BJ (cell line): ENCODE results near the gene LDB2. TPM values are rescaled to one million over a fixed set of nuclear protein-coding genes. Genes with fewer than 3 reads are reported as not detected.
"Not testable (repeated sequence)": the region's sequence is repeated elsewhere in the genome, so short reads cannot be mapped to it uniquely, and the experiment has no call there.

Experiments
- CTCF ChIA-PET: fragments of 350-600 bp; formaldehyde crosslinking; extraction: SDS; loops from one replicate; lab custom pipeline; 2021; ENCODE audit warnings: antibody characterized with exemption, inconsistent platforms; lab: Yijun Ruan, JAX
- POLR2A ChIA-PET: fragments of 300-600 bp; sonication (Branson Sonifier 250); formaldehyde crosslinking; extraction: SDS; loops from one replicate; lab custom pipeline; 2021; ENCODE audit warnings: antibody characterized with exemption; lab: Charles Lee
- DNase-seq: peaks from one replicate; pipeline ENCODE4 v3.0.0-alpha.2; 2011; ENCODE audit warnings: low read depth
- H3K27me3 ChIP-seq: 2 replicates; pipeline ENCODE4 v1.6.0; 2011; ENCODE audit warnings: low read length; ENCODE audit not compliant: control insufficient read depth, insufficient read depth
- H3K36me3 ChIP-seq: 2 replicates; pipeline ENCODE4 v1.5.1; 2011; ENCODE audit warnings: low read length; ENCODE audit not compliant: control insufficient read depth, insufficient read depth
- H3K4me3 ChIP-seq: 2 replicates; pipeline ENCODE4 v1.5.1; 2011; ENCODE audit warnings: low read depth, mild to moderate bottlenecking, control low read depth, low read length
- CTCF ChIP-seq: IDR thresholded peaks from 2 replicates; pipeline ENCODE4 v1.5.1; 2011; ENCODE audit warnings: low read depth, mild to moderate bottlenecking, control low read depth, inconsistent platforms, low read length, moderate library complexity; ENCODE audit not compliant: insufficient read depth
- polyA plus RNA-seq: library from polyadenylated mRNA; depleted of rRNA; stranded (reverse); fragments of >200 nt; gene quantifications from 2 replicates; pipeline ENCODE4 v1.2.3, GENCODE V29; 2011

LDB2 gene
- polyA plus RNA-seq, 1 experiment: 79.7 TPM

GRCh38 chr4:16642897-16643296, 255.5 kb downstream of the LDB2 start:
- TF ChIP-seq CTCF: peak; percentile 7; the same call in 1 of the 2 replicates
- Histone ChIP-seq H3K36me3 (no peaks in the 10 kb centered on the region), H3K27me3 (no peaks in the 10 kb centered on the region), H3K4me3 (no peak overlapping the region)
- DNase-seq: no peak
- ChIA-PET CTCF (interaction anchor here (0.5 to 2.4 kb wide), 6 partner anchors 20 to 686 kb away, joined by 3 to 7 read pairs (median 3); no protein-coding TSS in a partner anchor), POLR2A (interaction anchor here (0.5 kb wide), 1 partner anchor 629 kb away, joined by 3 read pairs; no protein-coding TSS in a partner anchor)

- ChIA-PET POLR2A (no interaction called here), CTCF (interaction anchor here (0.7 to 2.4 kb wide), 6 partner anchors 21 to 686 kb away, joined by 3 to 7 read pairs (median 3); no protein-coding TSS in a partner anchor)
- DNase-seq: no peak
- no peaks in the 10 kb centered on the region for H3K27me3 ChIP-seq
- no peak for TF ChIP-seq CTCF
- no peak overlapping the region for H3K4me3 ChIP-seq
- H3K36me3 ChIP-seq: no peaks in the 10 kb centered on the region
These were observed 256.5 kb downstream of the LDB2 start for GRCh38 chr4:16641971-16642370.

- CTCF ChIA-PET: interaction anchor here (1.4 kb wide), 1 partner anchor 26 kb away, joined by 3 read pairs; no protein-coding TSS in a partner anchor
- H3K4me3 ChIP-seq: no peak overlapping the region
- no peak for TF ChIP-seq CTCF
- H3K27me3 ChIP-seq: no peaks in the 10 kb centered on the region
- no peak for DNase-seq
- POLR2A ChIA-PET: no interaction called here
- no peaks in the 10 kb centered on the region for H3K36me3 ChIP-seq
These were observed 261.4 kb downstream of the LDB2 start for GRCh38 chr4:16636912-16637630.

GRCh38 chr4:16636304-16636703, 262.1 kb downstream of the LDB2 start:
- CTCF ChIA-PET: no interaction called here

GRCh38 chr4:16629274-16629673, 269.2 kb downstream of the LDB2 start:
- CTCF ChIA-PET, H3K27me3 ChIP-seq, H3K4me3 ChIP-seq, H3K36me3 ChIP-seq, POLR2A ChIA-PET, DNase-seq: not testable (repeated sequence)

More at GRCh38 chr4:16636304-16636703, 262.1 kb downstream of the LDB2 start:
- no peaks in the 10 kb centered on the region for H3K36me3 ChIP-seq
- H3K27me3 ChIP-seq: no peaks in the 10 kb centered on the region
- no peak for DNase-seq
- POLR2A ChIA-PET: no interaction called here
- TF ChIP-seq CTCF: no peak
- no peak overlapping the region for H3K4me3 ChIP-seq

- H3K4me3 ChIP-seq, DNase-seq, H3K27me3 ChIP-seq, H3K36me3 ChIP-seq, CTCF ChIA-PET, POLR2A ChIA-PET: not testable (repeated sequence)
These were observed 269.6 kb downstream of the LDB2 start for GRCh38 chr4:16628835-16629234.
